Liver (tissue), 9 donors: ENCODE measurements around the gene ZBTB7A. TPM values are rescaled to one million over a fixed set of nuclear protein-coding genes. Genes with fewer than 3 reads are reported as not detected.

ENCODE experiments used
- DNase-seq: peaks from one replicate; pipeline ENCODE4 v3.0.0-alpha.2; 2017; ENCODE audit warnings: low spot score
- H3K27ac ChIP-seq, 2 donors: one replicate each; pipeline ENCODE4 v1.7.0; 2013; ENCODE audit warnings: inconsistent platforms in 2 of 2, low read length in 2 of 2, control low read depth in 1 of 2, low read depth in 1 of 2, mild to moderate bottlenecking in 1 of 2
- H3K27me3 ChIP-seq, 4 donors: one replicate each; pipeline versions ENCODE4 v1.6.1 to v1.7.0; 2013; ENCODE audit warnings: low read length in 3 of 4, inconsistent platforms in 1 of 4, mild to moderate bottlenecking in 1 of 4, moderate library complexity in 1 of 4; ENCODE audit not compliant: control insufficient read depth in 4 of 4, insufficient read depth in 4 of 4
- H3K36me3 ChIP-seq, 4 donors: one replicate each; pipeline versions ENCODE4 v1.6.1 to v1.7.0; 2013; ENCODE audit warnings: low read length in 3 of 4, mild to moderate bottlenecking in 3 of 4, low read depth in 1 of 4, moderate library complexity in 1 of 4; ENCODE audit not compliant: control insufficient read depth in 4 of 4, insufficient read depth in 3 of 4
- H3K4me1 ChIP-seq, 4 donors: one replicate each; pipeline versions ENCODE4 v1.6.1 to v1.7.0; 2013; ENCODE audit warnings: low read length in 3 of 4, mild to moderate bottlenecking in 3 of 4, moderate library complexity in 1 of 4; ENCODE audit not compliant: control insufficient read depth in 4 of 4, insufficient read depth in 4 of 4
- H3K4me3 ChIP-seq, 3 donors: one replicate each; pipeline versions ENCODE4 v1.6.1 to v1.7.0; 2013; ENCODE audit warnings: low read length in 3 of 3, control low read depth in 1 of 3, low read depth in 1 of 3, mild to moderate bottlenecking in 1 of 3
- H3K9ac ChIP-seq, 2 donors: one replicate each; pipeline ENCODE4 v1.7.0; 2013; ENCODE audit warnings: low read length in 2 of 2, mild to moderate bottlenecking in 2 of 2, moderate library complexity in 2 of 2, control low read depth in 1 of 2, low read depth in 1 of 2
- H3K9me3 ChIP-seq, 4 donors: one replicate each; pipeline versions ENCODE4 v1.6.1 to v1.7.0; 2013; ENCODE audit warnings: low read length in 3 of 4; ENCODE audit not compliant: control insufficient read depth in 4 of 4
- CTCF ChIP-seq: fragments of 150-350 bp; IDR thresholded peaks from 2 replicates; pipeline ENCODE4 v1.5.1; 2017; ENCODE audit warnings: improper control_type of control experiment, low read depth, low read length; ENCODE audit not compliant: missing input control
- EGR1 ChIP-seq, 2 donors: IDR thresholded peaks; 2 replicates each; pipeline ENCODE4 v1.6.1; 2016 to 2018; ENCODE audit warnings: antibody characterized with exemption in 2 of 2, low read depth in 2 of 2
- FOXA1 ChIP-seq: IDR thresholded peaks from 2 replicates; pipeline ENCODE4 v1.6.1; 2016; ENCODE audit warnings: antibody characterized with exemption
- FOXA2 ChIP-seq: IDR thresholded peaks from 2 replicates; pipeline ENCODE4 v1.6.1; 2016; ENCODE audit warnings: antibody characterized with exemption
- GABPA ChIP-seq, 2 donors: IDR thresholded peaks in 1 of 2; conservative IDR thresholded peaks in 1 of 2; 2 replicates each; pipeline ENCODE4 v1.6.1; 2016; ENCODE audit warnings: antibody characterized with exemption in 2 of 2, mild to moderate bottlenecking in 1 of 2, moderate library complexity in 1 of 2
- HNF4A ChIP-seq, 2 donors: conservative IDR thresholded peaks; 2 replicates each; pipeline ENCODE4 v1.6.1; 2016; ENCODE audit warnings: antibody characterized with exemption in 2 of 2, mild to moderate bottlenecking in 2 of 2
- HNF4G ChIP-seq: IDR thresholded peaks from 2 replicates; pipeline ENCODE4 v1.6.1; 2016; ENCODE audit warnings: antibody characterized with exemption
- JUND ChIP-seq, 2 donors: IDR thresholded peaks; 2 replicates each; pipeline ENCODE4 v1.6.1; 2016; ENCODE audit warnings: antibody characterized with exemption in 2 of 2
- MAX ChIP-seq: IDR thresholded peaks from 2 replicates; pipeline ENCODE4 v1.6.1; 2016; ENCODE audit warnings: antibody characterized with exemption
- NR2F2 ChIP-seq: IDR thresholded peaks from 2 replicates; pipeline ENCODE4 v1.6.1; 2016; ENCODE audit warnings: antibody characterized with exemption
- RAD21 ChIP-seq, 2 donors: IDR thresholded peaks; 2 replicates each; pipeline ENCODE4 v1.6.1; 2016; ENCODE audit warnings: antibody characterized with exemption in 2 of 2, mild to moderate bottlenecking in 2 of 2
- REST ChIP-seq: IDR thresholded peaks from 2 replicates; pipeline ENCODE4 v1.6.1; 2016; ENCODE audit warnings: antibody characterized with exemption, mild to moderate bottlenecking
- RXRA ChIP-seq, 2 donors: IDR thresholded peaks; 2 replicates each; pipeline ENCODE4 v1.6.1; 2017 to 2018; ENCODE audit warnings: antibody characterized with exemption in 2 of 2, mild to moderate bottlenecking in 1 of 2
- SP1 ChIP-seq: IDR thresholded peaks from 2 replicates; pipeline ENCODE4 v1.6.1; 2018; ENCODE audit warnings: antibody characterized with exemption, mild to moderate bottlenecking
- TAF1 ChIP-seq: conservative IDR thresholded peaks from 2 replicates; pipeline ENCODE4 v1.6.1; 2016; ENCODE audit warnings: antibody characterized with exemption, mild to moderate bottlenecking
- YY1 ChIP-seq: IDR thresholded peaks from 2 replicates; pipeline ENCODE4 v1.6.1; 2016; ENCODE audit warnings: antibody characterized with exemption, mild to moderate bottlenecking
- ZBTB33 ChIP-seq: IDR thresholded peaks from 2 replicates; pipeline ENCODE4 v1.6.1; 2016; ENCODE audit warnings: antibody characterized with exemption
- WGBS: extraction: QIAGEN DNeasy Blood & Tissue Kit; methylation state at CpG from one replicate; pipeline ENCODE4 v1.1.7; 2013; 5-methylcytosine and 5-hydroxymethylcytosine counted together
- polyA plus RNA-seq, 2 donors: library from polyadenylated mRNA; stranded (reverse) in 1 of 2; unstranded in 1 of 2; fragments of 200-250 nt in 1 of 2; fragments of >200 nt in 1 of 2; fragmentation: Nextera tagmentation in 1 of 2; extraction: Ambion mirVana in 1 of 2; gene quantifications; one replicate each; pipeline versions ENCODE4 v1.2.1 to v1.2.3, GENCODE V29; 2013 to 2015
- total RNA-seq, 2 donors: library from RNA; depleted of rRNA; stranded (reverse); fragments of >200 nt; gene quantifications; one replicate each; pipeline ENCODE4 v1.2.3, GENCODE V29; 2014
- TF ChIP-seq, protein P1 (sequence below): IDR thresholded peaks from 2 replicates; pipeline ENCODE4 v1.6.1; 2016; ENCODE audit warnings: antibody characterized with exemption
- donor health status: healthy.
- donor health status: healthy.
- donor health status: healthy.
- donor health status: healthy.
- donor health status: healthy.

Gene ZBTB7A
- total and polyA plus RNA-seq, 4 donors: 2.9 to 28.9 (median 17.6) TPM

DNA sequence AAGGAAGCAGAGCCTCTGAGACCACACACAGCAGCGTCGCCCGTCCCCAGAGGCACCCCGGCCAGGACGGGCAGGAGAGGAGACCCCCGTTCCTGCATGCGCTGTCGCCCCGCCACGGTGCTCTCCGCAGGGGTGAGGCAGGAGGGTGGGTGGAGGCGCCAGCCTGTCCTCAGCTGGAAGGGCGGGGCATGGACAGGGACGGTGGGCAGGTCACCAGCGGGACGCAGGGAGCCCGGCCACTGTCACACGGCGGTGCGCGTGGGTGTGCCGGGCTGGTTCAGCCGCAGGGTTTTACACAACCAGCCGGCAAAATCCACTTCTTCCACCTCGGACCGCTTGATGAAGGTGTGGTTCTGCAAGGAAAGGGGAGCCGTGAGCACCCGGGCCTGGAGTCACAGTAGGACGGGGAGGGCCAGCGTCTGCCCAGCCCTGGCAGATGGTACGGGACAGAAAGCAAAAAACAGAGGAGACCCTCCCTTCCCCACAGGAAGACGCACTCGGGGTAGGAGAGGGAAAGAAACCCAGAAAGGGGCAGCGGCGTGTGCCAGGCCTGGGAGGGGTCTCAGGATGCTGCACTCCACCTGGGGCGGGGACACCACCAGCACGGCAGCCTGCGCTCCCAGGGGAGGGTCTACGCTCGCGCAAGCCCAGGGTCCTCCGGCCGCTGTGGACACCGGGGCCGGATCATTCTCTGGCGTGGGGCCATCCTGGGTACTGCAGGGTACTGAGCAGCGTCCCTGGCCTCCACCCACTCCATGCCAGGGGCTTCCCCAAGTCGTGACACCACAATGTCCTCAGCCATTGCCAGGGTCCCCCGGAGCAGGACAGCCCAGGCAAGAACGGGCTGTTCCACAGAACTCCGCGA is 23.9 kb upstream of the ZBTB7A start:
- no peaks in the 10 kb centered on the region for H3K9me3 ChIP-seq
- H3K9ac ChIP-seq: no peak overlapping the region
- peaks cover 0 to 32% (median 9%) of the 10 kb centered on the region in 4 donors for H3K36me3 ChIP-seq
- WGBS: 96% methylated on average over 52 of the region's 52 CpGs
- no peak overlapping the region for H3K27ac ChIP-seq
- no peaks in the 10 kb centered on the region for H3K4me1 ChIP-seq
- no peaks in the 10 kb centered on the region for H3K27me3 ChIP-seq
- TF ChIP-seq FOXA2: no peak
- no peak for TF ChIP-seq SP1
- TF ChIP-seq FOXA1: no peak
- TF ChIP-seq REST: no peak
- TF ChIP-seq NR2F2: no peak
- TF ChIP-seq JUND (IDR thresholded peaks at IDR 0.05): no peak
- no peak for TF ChIP-seq TAF1
- TF ChIP-seq, protein P1, sequence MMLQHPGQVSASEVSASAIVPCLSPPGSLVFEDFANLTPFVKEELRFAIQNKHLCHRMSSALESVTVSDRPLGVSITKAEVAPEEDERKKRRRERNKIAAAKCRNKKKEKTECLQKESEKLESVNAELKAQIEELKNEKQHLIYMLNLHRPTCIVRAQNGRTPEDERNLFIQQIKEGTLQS: no peak
- no peak for TF ChIP-seq EGR1 (IDR thresholded peaks at IDR 0.05; ENCODE audit: low read depth in 2 of 2)
- TF ChIP-seq MAX: no peak
- TF ChIP-seq ZBTB33: no peak
- TF ChIP-seq YY1: no peak
- TF ChIP-seq CTCF: no peak
- TF ChIP-seq HNF4A (conservative IDR thresholded peaks at IDR 0.05): no peak
- no peak for TF ChIP-seq GABPA (IDR thresholded peaks at IDR 0.05 in 1 of 2, conservative IDR thresholded peaks at IDR 0.05 in 1 of 2)
- no peak for TF ChIP-seq RAD21 (IDR thresholded peaks at IDR 0.05)
- TF ChIP-seq RXRA (IDR thresholded peaks at IDR 0.05): no peak
- TF ChIP-seq HNF4G: no peak
- DNase-seq: no peak
- no peak overlapping the region for H3K4me3 ChIP-seq
